ENCODE data around the gene CAP2. TPM values are rescaled to one million over a fixed set of nuclear protein-coding genes. Genes with fewer than 3 reads are reported as not detected.

Gene CAP2
- total and polyA plus RNA-seq, 10 donors = 0.68 to 2.8 (median 1.8) TPM

DNA sequence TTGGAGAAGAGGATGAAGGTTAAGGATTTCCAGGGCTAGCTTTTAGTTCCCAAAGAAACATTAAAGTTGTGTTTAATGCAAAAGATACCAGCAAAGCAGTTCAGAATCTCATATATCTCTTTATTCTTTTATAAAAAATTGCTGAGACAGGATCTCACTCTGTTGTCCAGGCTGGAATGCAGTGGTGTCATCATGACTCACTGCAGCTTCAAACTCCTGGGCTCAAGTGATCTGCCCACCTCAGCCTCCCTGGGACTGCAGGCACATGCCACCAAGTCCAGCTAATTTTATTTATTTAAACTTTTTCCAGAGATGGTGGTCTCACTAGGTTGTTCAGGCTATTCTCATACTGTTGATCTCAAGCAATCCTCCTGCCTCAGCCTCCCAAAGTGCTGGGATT lies 41.1 kb upstream of the CAP2 start:
- Histone ChIP-seq H3K27me3 (replicated peaks in 1 of 7) (no peaks in the 10 kb centered on the region), H3K36me3 (no peaks in the 10 kb centered on the region), H3K9me3 (no peaks in the 10 kb centered on the region), H3K4me1 (no peaks in the 10 kb centered on the region), H3K27ac (no peak overlapping the region), H3K4me3 (no peak overlapping the region)
- intact Hi-C loops (cut with DNase I; ENCODE audit: low total_unique reads) = no loop called here
- TF ChIP-seq, protein P1, sequence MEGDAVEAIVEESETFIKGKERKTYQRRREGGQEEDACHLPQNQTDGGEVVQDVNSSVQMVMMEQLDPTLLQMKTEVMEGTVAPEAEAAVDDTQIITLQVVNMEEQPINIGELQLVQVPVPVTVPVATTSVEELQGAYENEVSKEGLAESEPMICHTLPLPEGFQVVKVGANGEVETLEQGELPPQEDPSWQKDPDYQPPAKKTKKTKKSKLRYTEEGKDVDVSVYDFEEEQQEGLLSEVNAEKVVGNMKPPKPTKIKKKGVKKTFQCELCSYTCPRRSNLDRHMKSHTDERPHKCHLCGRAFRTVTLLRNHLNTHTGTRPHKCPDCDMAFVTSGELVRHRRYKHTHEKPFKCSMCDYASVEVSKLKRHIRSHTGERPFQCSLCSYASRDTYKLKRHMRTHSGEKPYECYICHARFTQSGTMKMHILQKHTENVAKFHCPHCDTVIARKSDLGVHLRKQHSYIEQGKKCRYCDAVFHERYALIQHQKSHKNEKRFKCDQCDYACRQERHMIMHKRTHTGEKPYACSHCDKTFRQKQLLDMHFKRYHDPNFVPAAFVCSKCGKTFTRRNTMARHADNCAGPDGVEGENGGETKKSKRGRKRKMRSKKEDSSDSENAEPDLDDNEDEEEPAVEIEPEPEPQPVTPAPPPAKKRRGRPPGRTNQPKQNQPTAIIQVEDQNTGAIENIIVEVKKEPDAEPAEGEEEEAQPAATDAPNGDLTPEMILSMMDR (IDR thresholded peaks at IDR 0.05 in 8 of 11, conservative IDR thresholded peaks at IDR 0.05 in 3 of 11) = no peak
- TF ChIP-seq POLR2AphosphoS5 (IDR thresholded peaks at IDR 0.05) (no peak), POLR2A (IDR thresholded peaks at IDR 0.05) (no peak)
- DNase-seq = no peak

DNA sequence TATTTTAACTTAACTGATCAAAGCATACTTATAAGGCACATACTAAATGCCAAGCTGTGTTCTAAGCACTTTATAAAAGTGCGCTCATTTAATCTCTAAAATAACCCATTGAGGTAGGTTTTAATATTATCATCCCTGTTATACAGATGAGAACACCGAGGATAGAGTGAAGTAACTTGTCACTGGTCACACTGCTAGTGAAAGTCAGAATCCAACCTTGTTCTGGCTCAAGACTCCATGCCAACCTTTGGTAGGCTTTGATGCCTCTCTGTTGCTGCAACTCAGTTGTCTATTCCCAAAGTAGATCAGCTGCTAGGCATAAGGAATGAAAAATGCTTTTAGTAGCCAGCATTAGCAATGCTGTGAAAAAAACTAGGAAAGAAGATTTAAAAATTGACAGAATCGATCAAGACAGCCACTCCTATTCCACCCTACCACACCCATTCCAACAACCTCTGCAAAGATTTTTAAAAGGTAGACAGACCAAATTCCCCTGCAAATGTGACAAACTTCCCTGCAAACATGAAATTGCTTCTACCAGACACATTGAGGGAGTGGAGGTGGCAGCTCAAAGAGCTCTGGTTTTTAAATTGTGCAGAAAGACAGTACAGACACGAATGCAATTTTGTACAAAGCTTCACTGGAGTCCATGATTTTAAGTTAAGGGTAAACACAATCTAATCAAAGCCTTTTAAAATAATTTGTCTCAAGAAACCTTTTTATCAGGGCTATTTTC lies 39.8 kb upstream of the CAP2 start:
- Histone ChIP-seq H3K9me3 (no peaks in the 10 kb centered on the region), H3K36me3 (no peaks in the 10 kb centered on the region), H3K4me1 (no peaks in the 10 kb centered on the region), H3K27ac (no peak overlapping the region), H3K27me3 (replicated peaks in 1 of 7) (no peaks in the 10 kb centered on the region), H3K4me3 (no peak overlapping the region)
- intact Hi-C loops (cut with DNase I; ENCODE audit: low total_unique reads) = no loop called here
- DNase-seq = no peak
- 73 to 87% (median 84%) methylated on average over 4 of the region's 4 CpGs for WGBS, 5 donors
- TF ChIP-seq, protein P1 (IDR thresholded peaks at IDR 0.05 in 8 of 11, conservative IDR thresholded peaks at IDR 0.05 in 3 of 11) = no peak
- no peak for TF ChIP-seq POLR2A (IDR thresholded peaks at IDR 0.05)
- no peak for TF ChIP-seq POLR2AphosphoS5 (IDR thresholded peaks at IDR 0.05)

DNA sequence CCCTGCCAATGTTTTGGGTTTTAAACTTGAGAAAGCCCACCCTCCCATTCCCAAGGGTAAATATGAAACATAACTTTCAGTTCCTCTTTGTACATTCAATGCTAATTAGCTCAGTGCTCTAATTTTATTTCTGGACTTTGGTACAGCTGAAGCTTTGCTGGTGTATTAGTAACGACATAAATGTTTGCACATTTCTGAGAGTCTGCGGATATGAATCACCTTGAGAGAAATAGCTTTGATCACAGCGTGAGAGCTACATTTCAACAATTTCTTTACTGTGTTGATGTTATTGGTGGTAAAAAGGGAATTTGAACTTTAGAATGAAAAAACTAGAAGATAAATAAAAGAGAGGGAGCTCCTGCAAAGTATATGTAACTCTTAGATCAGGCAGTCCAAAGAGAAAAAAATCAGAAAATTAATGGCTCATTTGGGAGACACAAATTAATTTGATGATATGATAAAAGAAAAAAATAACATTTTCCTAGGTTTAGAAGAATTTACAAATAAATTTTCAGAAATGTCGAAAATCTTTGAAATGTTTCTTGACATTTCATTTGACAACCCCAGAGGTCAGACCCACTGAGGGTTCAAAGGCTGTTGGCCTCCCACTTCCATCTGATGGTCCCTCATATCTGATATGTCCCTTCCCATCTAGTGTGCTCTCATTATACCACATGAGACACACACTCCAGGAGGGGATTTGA lies 38.5 kb upstream of the CAP2 start:
- Histone ChIP-seq H3K27me3 (replicated peaks in 1 of 7) (no peaks in the 10 kb centered on the region), H3K27ac (no peak overlapping the region), H3K4me3 (no peak overlapping the region), H3K4me1 (no peaks in the 10 kb centered on the region), H3K36me3 (no peaks in the 10 kb centered on the region), H3K9me3 (no peaks in the 10 kb centered on the region)
- intact Hi-C loops (cut with DNase I; ENCODE audit: low total_unique reads) = no loop called here
- WGBS, 5 donors = 81 to 88% (median 85%) methylated on average over 4 of the region's 4 CpGs
- DNase-seq = no peak
- TF ChIP-seq, protein P1 (IDR thresholded peaks at IDR 0.05 in 8 of 11, conservative IDR thresholded peaks at IDR 0.05 in 3 of 11) = no peak
- TF ChIP-seq POLR2AphosphoS5 (IDR thresholded peaks at IDR 0.05) (no peak), POLR2A (IDR thresholded peaks at IDR 0.05) (no peak)

DNA sequence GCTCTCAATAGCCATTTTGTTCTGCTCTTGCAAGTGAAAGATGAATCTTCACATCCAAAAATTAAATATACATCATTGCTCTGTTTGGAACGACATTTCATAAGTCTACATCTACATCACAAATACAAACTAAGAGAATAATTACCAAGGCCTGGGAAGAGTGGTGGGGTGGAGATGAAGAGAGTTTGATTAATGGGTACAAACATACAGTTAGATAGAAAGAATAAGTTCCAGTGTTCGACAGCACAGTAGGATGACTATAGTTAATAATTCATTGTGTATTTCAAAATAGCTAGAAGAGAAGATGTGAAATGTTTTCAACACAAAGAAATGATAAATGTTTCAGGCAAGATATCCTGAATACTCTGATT lies 38.0 kb upstream of the CAP2 start:
- no peaks in the 10 kb centered on the region for H3K36me3 ChIP-seq
- no peaks in the 10 kb centered on the region for H3K4me1 ChIP-seq
- H3K9me3 ChIP-seq = no peaks in the 10 kb centered on the region
- no peak for DNase-seq
- intact Hi-C loops (cut with DNase I; ENCODE audit: low total_unique reads) = no loop called here
- no peaks in the 10 kb centered on the region for H3K27me3 ChIP-seq (replicated peaks in 1 of 7)
- TF ChIP-seq POLR2AphosphoS5 (IDR thresholded peaks at IDR 0.05) (no peak), POLR2A (IDR thresholded peaks at IDR 0.05) (no peak)
- TF ChIP-seq, protein P1 (IDR thresholded peaks at IDR 0.05 in 8 of 11, conservative IDR thresholded peaks at IDR 0.05 in 3 of 11) = no peak
- WGBS, 5 donors = 84 to 90% (median 87%) methylated on average over 2 of the region's 2 CpGs
- no peak overlapping the region for H3K27ac ChIP-seq
- H3K4me3 ChIP-seq = no peak overlapping the region
